Vagina (tissue), 2 donors: Measurements from ENCODE around the gene NPBWR2.

Experiments used
- POLR2A ChIP-seq, 2 donors: fragments of 450-650 bp; IDR thresholded peaks; one replicate each; pipeline ENCODE4 v1.6.1; 2017; ENCODE audit warnings: antibody characterized with exemption in 2 of 2, mild to moderate bottlenecking in 2 of 2, moderate library complexity in 2 of 2
- TF ChIP-seq, protein P1 (sequence below), 3 experiments: fragments of 450-650 bp in 2 of 3; fragments of 200-600 bp in 1 of 3; sonication (generic) in 1 of 3; IDR thresholded peaks; one replicate each; pipeline ENCODE4 v1.5.1; 2017 to 2019; ENCODE audit warnings: antibody characterized with exemption in 3 of 3, mild to moderate bottlenecking in 2 of 3, moderate library complexity in 2 of 3

DNA sequence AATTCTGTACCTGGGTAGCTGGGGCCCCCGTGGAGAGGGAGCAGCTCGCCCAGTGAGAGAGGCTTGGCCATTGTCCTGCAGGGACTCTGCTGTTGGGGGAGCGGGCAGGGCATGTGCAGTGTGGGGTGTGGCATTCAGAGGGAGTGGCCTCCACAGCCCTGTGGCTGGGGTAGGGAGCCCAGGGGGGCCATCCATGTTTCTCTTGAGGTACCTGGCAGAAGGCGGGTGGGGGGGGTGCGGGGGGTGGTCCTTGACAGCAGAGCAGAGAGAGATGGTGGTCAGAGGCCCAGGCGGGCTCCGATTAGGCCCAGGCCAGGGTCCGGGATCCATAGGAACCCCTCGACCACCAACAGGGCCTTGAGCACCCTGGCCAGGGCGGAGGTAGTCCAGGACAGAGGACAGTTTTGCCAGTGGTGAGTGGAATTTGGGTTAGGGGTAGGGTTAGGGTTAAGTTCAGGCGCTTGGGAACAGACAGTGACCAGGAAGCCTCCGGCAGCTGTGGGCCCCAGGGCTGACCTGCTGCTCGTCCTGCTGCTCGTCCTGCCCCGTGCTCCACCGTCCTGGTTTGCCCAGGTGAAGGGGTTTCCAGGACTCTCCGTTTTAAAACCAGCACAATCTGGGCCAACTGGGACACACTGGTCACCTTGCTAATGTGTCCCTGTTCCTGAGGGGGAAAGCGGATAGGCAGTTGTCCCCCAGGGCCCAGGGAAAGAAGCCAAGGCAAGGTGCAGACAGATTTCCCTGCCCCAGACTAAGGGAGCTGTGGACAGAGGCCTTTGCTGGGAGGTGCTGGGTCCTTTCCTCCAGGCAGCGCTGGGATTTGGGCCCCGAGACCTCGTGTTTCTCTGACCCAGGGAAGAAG, 32.1 kb upstream of the NPBWR2 start:
- TF ChIP-seq, protein P1, sequence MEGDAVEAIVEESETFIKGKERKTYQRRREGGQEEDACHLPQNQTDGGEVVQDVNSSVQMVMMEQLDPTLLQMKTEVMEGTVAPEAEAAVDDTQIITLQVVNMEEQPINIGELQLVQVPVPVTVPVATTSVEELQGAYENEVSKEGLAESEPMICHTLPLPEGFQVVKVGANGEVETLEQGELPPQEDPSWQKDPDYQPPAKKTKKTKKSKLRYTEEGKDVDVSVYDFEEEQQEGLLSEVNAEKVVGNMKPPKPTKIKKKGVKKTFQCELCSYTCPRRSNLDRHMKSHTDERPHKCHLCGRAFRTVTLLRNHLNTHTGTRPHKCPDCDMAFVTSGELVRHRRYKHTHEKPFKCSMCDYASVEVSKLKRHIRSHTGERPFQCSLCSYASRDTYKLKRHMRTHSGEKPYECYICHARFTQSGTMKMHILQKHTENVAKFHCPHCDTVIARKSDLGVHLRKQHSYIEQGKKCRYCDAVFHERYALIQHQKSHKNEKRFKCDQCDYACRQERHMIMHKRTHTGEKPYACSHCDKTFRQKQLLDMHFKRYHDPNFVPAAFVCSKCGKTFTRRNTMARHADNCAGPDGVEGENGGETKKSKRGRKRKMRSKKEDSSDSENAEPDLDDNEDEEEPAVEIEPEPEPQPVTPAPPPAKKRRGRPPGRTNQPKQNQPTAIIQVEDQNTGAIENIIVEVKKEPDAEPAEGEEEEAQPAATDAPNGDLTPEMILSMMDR (IDR thresholded peaks at IDR 0.05) = no peak
- no peak for TF ChIP-seq POLR2A (IDR thresholded peaks at IDR 0.05)
